WTC11 (cell line): ENCODE data around the gene SLC24A3. TPM values are rescaled to one million over a fixed set of nuclear protein-coding genes. Genes with fewer than 3 reads are reported as not detected.

Experiments used
- ATAC-seq: fragments of 200-7000 bp; cut with Tn5 transposase; 2 replicates; pipeline ENCODE4 v1.10.0; 2021; ENCODE audit warnings: mild to moderate bottlenecking, moderate library complexity
- CTCF ChIA-PET: fragments of 300-600 bp; sonication (Branson Sonifier 250); formaldehyde crosslinking; loops from one replicate; lab custom pipeline; 2021; ENCODE audit warnings: antibody characterized with exemption; lab: Charles Lee
- POLR2A ChIA-PET: fragments of 350-600 bp; sonication (Branson Sonifier 250); formaldehyde crosslinking; loops from one replicate; lab custom pipeline; 2021; ENCODE audit warnings: antibody characterized with exemption; lab: Charles Lee
- DNase-seq: peaks from one replicate; pipeline ENCODE4 v3.0.0; 2021; ENCODE audit warnings: low spot score
- H3K27ac Mint-ChIP-seq: 2 replicates; pipeline ENCODE4 v1.8.0; 2021; ENCODE audit warnings: mixed read lengths
- H3K27me3 Mint-ChIP-seq: 2 replicates; pipeline ENCODE4 v1.8.0; 2021; ENCODE audit warnings: low read depth, mild to moderate bottlenecking, moderate library complexity, mixed read lengths
- H3K36me3 Mint-ChIP-seq: 2 replicates; pipeline ENCODE4 v1.8.0; 2021; ENCODE audit warnings: mixed read lengths
- H3K4me1 Mint-ChIP-seq: 2 replicates; pipeline ENCODE4 v1.8.0; 2022; ENCODE audit warnings: mixed read lengths
- H3K4me3 Mint-ChIP-seq: 2 replicates; pipeline ENCODE4 v1.8.0; 2021; ENCODE audit warnings: mild to moderate bottlenecking, moderate library complexity, mixed read lengths
- H3K9me3 Mint-ChIP-seq: 2 replicates; pipeline ENCODE4 v1.8.0; 2021; ENCODE audit warnings: mixed read lengths
- EMX1 ChIP-seq: fragments of 250-450 bp; sonication (Bioruptor Pico); IDR thresholded peaks from 2 replicates; pipeline ENCODE4 v1.8.0; 2021; ENCODE audit warnings: mild to moderate bottlenecking
- FOXJ3 ChIP-seq: sonication (generic); formaldehyde crosslinking; IDR thresholded peaks from 2 replicates; pipeline ENCODE4 v1.9.0; 2021; ENCODE audit warnings: missing genetic modification reagents, mild to moderate bottlenecking, borderline replicate concordance
- MYBL2 ChIP-seq: sonication (generic); formaldehyde crosslinking; IDR thresholded peaks from 2 replicates; pipeline ENCODE4 v1.8.1; 2023; ENCODE audit warnings: mild to moderate bottlenecking, moderate library complexity, missing genetic modification reagents
- NFATC4 ChIP-seq: fragments of 250-450 bp; sonication (Bioruptor Pico); IDR thresholded peaks from 2 replicates; pipeline ENCODE4 v1.9.0; 2021; ENCODE audit warnings: mild to moderate bottlenecking
- NR2C2 ChIP-seq: sonication (generic); formaldehyde crosslinking; IDR thresholded peaks from 2 replicates; pipeline ENCODE4 v1.8.0; 2022; ENCODE audit warnings: mild to moderate bottlenecking, missing genetic modification reagents
- TCF7 ChIP-seq: sonication (generic); formaldehyde crosslinking; IDR thresholded peaks from 2 replicates; pipeline ENCODE4 v1.8.0; 2022; ENCODE audit warnings: mild to moderate bottlenecking, low read depth, missing genetic modification reagents, moderate library complexity
- ZNF219 ChIP-seq: sonication (generic); formaldehyde crosslinking; IDR thresholded peaks from 2 replicates; pipeline ENCODE4 v1.8.0; 2023; ENCODE audit warnings: missing genetic modification reagents, mild to moderate bottlenecking, borderline replicate concordance
- total RNA-seq: library from RNA; stranded (reverse); gene quantifications from 3 replicates; pipeline ENCODE4 v1.2.3, GENCODE V29; 2021
- TF ChIP-seq, protein P1 (sequence below): sonication (generic); formaldehyde crosslinking; IDR thresholded peaks from 2 replicates; pipeline ENCODE4 v1.8.0; 2022; ENCODE audit warnings: mild to moderate bottlenecking, missing genetic modification reagents
- TF ChIP-seq, protein P2 (sequence below): sonication (generic); formaldehyde crosslinking; IDR thresholded peaks from 2 replicates; pipeline ENCODE4 v1.8.0; 2022; ENCODE audit warnings: mild to moderate bottlenecking, missing genetic modification reagents
- TF ChIP-seq, protein P3 (sequence below): sonication (generic); formaldehyde crosslinking; IDR thresholded peaks from 2 replicates; pipeline ENCODE4 v1.8.1; 2022; ENCODE audit warnings: low read depth, missing genetic modification reagents, borderline replicate concordance
- TF ChIP-seq, protein P4 (sequence below): sonication (generic); formaldehyde crosslinking; IDR thresholded peaks from 2 replicates; pipeline ENCODE4 v1.8.1; 2022; ENCODE audit warnings: mild to moderate bottlenecking, moderate library complexity, missing genetic modification reagents
- TF ChIP-seq, protein P5 (sequence below): sonication (generic); formaldehyde crosslinking; IDR thresholded peaks from 2 replicates; pipeline ENCODE4 v1.8.0; 2022; ENCODE audit warnings: mild to moderate bottlenecking, missing genetic modification reagents
- TF ChIP-seq, protein P6 (sequence below): sonication (generic); formaldehyde crosslinking; IDR thresholded peaks from 2 replicates; pipeline ENCODE4 v1.8.1; 2022; ENCODE audit warnings: missing genetic modification reagents, borderline replicate concordance
- TF ChIP-seq, protein P7 (sequence below): fragments of 250-450 bp; sonication (Bioruptor Pico); IDR thresholded peaks from 2 replicates; pipeline ENCODE4 v1.8.0; 2021; ENCODE audit warnings: mild to moderate bottlenecking
- TF ChIP-seq, protein P8 (sequence below): sonication (generic); formaldehyde crosslinking; conservative IDR thresholded peaks from 2 replicates; pipeline ENCODE4 v1.8.1; 2023; ENCODE audit warnings: mild to moderate bottlenecking, low read depth, missing genetic modification reagents, moderate library complexity
- TF ChIP-seq, protein P9 (sequence below): sonication (generic); formaldehyde crosslinking; IDR thresholded peaks from 2 replicates; pipeline ENCODE4 v1.8.1; 2023; ENCODE audit warnings: mild to moderate bottlenecking, missing genetic modification reagents
- TF ChIP-seq, protein P10 (sequence below): fragments of 250-450 bp; sonication (Bioruptor Pico); IDR thresholded peaks from 2 replicates; pipeline ENCODE4 v1.9.0; 2021; ENCODE audit warnings: mild to moderate bottlenecking
- TF ChIP-seq, protein P11 (sequence below): sonication (generic); formaldehyde crosslinking; IDR thresholded peaks from 2 replicates; pipeline ENCODE4 v1.8.1; 2023; ENCODE audit warnings: mild to moderate bottlenecking, missing genetic modification reagents, moderate library complexity

SLC24A3 gene
- total RNA-seq, 1 experiment from 2014 or later, result 5.7 TPM

DNA sequence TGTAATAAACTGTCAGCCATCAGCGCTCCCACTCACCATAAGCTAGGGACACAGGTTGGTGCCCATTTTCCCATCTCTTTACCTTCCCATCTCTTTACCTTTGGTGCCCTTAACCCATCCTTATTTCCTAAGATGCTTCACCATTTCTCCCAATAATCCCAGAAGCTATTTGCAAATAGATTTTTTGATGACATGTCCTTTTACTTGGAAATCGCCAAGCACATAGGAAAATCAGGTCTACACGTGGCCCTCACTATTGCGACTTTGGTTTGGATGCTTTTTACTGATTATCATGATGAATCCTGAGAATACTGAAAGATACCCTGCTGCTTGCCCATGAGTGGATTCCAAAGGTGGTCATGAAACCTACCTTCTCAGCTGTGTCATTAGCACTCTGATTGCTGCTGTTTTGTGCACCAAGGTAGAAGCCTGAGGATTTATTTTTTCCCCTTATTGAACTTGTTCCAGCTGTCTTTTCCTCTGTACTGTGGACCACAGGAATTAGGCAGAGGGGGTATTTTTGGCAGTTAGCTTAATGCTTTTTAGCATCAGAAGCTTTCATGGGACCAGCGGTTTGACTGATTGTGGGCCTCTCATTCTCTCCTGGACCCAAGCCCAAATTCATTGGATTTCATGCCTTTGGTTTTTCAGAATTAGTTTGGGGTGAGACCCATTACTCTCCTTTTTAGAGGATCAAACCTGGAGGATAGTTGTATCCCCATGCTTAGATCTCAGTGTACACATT, 316.0 kb downstream of the SLC24A3 start (continued):
- TF ChIP-seq, protein P1, sequence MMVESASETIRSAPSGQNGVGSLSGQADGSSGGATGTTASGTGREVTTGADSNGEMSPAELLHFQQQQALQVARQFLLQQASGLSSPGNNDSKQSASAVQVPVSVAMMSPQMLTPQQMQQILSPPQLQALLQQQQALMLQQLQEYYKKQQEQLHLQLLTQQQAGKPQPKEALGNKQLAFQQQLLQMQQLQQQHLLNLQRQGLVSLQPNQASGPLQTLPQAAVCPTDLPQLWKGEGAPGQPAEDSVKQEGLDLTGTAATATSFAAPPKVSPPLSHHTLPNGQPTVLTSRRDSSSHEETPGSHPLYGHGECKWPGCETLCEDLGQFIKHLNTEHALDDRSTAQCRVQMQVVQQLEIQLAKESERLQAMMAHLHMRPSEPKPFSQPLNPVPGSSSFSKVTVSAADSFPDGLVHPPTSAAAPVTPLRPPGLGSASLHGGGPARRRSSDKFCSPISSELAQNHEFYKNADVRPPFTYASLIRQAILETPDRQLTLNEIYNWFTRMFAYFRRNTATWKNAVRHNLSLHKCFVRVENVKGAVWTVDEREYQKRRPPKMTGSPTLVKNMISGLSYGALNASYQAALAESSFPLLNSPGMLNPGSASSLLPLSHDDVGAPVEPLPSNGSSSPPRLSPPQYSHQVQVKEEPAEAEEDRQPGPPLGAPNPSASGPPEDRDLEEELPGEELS, result no peak
- TF ChIP-seq ZNF219, result no peak
- TF ChIP-seq, protein P2, sequence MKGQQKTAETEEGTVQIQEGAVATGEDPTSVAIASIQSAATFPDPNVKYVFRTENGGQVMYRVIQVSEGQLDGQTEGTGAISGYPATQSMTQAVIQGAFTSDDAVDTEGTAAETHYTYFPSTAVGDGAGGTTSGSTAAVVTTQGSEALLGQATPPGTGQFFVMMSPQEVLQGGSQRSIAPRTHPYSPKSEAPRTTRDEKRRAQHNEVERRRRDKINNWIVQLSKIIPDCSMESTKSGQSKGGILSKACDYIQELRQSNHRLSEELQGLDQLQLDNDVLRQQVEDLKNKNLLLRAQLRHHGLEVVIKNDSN (CRISPR knock-in tag), result no peak

DNA sequence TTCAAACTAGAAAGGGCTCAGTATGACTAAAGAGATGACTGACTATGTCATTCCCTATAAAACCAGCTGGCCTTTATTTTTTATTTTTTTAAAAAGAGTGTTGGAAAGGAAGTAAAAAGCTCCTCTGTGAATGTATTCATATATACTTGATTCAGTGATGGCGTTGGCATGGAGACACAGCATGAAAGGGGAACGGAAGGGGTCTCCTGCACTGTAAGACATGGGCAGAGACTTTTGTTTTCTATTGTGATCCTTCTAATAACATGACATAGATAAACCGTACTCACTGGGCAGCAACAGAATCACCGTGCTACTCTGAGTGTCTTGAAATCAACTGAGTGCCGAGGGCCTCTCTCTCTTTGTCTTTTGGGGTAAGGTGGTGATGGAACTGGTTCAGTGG, 317.6 kb downstream of the SLC24A3 start:
- no peaks in the 10 kb centered on the region for H3K4me1 Mint-ChIP-seq
- TF ChIP-seq, protein P3, sequence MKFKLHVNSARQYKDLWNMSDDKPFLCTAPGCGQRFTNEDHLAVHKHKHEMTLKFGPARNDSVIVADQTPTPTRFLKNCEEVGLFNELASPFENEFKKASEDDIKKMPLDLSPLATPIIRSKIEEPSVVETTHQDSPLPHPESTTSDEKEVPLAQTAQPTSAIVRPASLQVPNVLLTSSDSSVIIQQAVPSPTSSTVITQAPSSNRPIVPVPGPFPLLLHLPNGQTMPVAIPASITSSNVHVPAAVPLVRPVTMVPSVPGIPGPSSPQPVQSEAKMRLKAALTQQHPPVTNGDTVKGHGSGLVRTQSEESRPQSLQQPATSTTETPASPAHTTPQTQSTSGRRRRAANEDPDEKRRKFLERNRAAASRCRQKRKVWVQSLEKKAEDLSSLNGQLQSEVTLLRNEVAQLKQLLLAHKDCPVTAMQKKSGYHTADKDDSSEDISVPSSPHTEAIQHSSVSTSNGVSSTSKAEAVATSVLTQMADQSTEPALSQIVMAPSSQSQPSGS (CRISPR knock-in tag), result no peak
- no peak for TF ChIP-seq FOXJ3 (CRISPR knock-in tag)
- TF ChIP-seq NFATC4 (CRISPR knock-in tag), result no peak
- TF ChIP-seq, protein P4, sequence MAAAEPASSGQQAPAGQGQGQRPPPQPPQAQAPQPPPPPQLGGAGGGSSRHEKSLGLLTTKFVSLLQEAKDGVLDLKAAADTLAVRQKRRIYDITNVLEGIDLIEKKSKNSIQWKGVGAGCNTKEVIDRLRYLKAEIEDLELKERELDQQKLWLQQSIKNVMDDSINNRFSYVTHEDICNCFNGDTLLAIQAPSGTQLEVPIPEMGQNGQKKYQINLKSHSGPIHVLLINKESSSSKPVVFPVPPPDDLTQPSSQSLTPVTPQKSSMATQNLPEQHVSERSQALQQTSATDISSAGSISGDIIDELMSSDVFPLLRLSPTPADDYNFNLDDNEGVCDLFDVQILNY (CRISPR knock-in tag), result no peak
- TF ChIP-seq, protein P5, sequence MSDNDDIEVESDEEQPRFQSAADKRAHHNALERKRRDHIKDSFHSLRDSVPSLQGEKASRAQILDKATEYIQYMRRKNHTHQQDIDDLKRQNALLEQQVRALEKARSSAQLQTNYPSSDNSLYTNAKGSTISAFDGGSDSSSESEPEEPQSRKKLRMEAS (CRISPR knock-in tag), result no peak
- no peak for TF ChIP-seq NR2C2 (CRISPR knock-in tag)
- TF ChIP-seq, protein P6, sequence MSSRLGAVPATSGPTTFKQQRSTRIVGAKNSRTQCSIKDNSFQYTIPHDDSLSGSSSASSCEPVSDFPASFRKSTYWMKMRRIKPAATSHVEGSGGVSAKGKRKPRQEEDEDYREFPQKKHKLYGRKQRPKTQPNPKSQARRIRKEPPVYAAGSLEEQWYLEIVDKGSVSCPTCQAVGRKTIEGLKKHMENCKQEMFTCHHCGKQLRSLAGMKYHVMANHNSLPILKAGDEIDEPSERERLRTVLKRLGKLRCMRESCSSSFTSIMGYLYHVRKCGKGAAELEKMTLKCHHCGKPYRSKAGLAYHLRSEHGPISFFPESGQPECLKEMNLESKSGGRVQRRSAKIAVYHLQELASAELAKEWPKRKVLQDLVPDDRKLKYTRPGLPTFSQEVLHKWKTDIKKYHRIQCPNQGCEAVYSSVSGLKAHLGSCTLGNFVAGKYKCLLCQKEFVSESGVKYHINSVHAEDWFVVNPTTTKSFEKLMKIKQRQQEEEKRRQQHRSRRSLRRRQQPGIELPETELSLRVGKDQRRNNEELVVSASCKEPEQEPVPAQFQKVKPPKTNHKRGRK (CRISPR knock-in tag), result no peak
- no peak for TF ChIP-seq TCF7 (CRISPR knock-in tag)
- no peak for TF ChIP-seq MYBL2
- TF ChIP-seq, protein P7, sequence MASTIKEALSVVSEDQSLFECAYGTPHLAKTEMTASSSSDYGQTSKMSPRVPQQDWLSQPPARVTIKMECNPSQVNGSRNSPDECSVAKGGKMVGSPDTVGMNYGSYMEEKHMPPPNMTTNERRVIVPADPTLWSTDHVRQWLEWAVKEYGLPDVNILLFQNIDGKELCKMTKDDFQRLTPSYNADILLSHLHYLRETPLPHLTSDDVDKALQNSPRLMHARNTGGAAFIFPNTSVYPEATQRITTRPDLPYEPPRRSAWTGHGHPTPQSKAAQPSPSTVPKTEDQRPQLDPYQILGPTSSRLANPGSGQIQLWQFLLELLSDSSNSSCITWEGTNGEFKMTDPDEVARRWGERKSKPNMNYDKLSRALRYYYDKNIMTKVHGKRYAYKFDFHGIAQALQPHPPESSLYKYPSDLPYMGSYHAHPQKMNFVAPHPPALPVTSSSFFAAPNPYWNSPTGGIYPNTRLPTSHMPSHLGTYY, result no peak
- POLR2A ChIA-PET, result no interaction called here
- no peak for ATAC-seq
- peaks cover 5% of the 10 kb centered on the region for H3K36me3 Mint-ChIP-seq
- no peak overlapping the region for H3K27ac Mint-ChIP-seq
- no peaks in the 10 kb centered on the region; the same call in 1 of the 2 replicates for H3K27me3 Mint-ChIP-seq
- CTCF ChIA-PET, result no interaction called here
- DNase-seq, result no peak
- H3K9me3 Mint-ChIP-seq, result peaks cover 5% of the 10 kb centered on the region
- H3K4me3 Mint-ChIP-seq, result no peak overlapping the region

DNA sequence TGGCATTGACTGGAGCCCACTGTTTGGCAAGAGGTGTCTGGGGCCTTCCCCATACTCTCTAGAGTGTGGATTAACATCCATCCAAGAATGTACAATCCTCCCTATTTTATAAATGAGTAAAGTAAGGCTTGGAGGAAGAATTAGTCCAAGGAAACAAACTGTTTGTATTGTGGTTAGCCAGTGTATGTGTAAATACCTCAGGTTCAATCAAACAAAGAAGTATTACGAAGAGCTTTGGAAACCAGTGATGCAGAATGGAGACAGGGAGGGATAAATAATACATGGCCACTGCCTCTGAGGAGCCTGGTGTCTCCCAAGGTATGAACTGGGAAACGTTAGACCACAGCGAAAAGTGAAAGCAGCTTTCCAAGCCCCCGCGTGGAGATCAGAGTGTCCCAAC, 319.0 kb downstream of the SLC24A3 start:
- no peaks in the 10 kb centered on the region for H3K4me1 Mint-ChIP-seq
- DNase-seq (no peak), ATAC-seq (no peak)
- no peak overlapping the region for H3K4me3 Mint-ChIP-seq
- H3K27me3 Mint-ChIP-seq, result no peaks in the 10 kb centered on the region; the same call in 1 of the 2 replicates
- H3K9me3 Mint-ChIP-seq, result peaks cover 19% of the 10 kb centered on the region
- peaks cover 18% of the 10 kb centered on the region for H3K36me3 Mint-ChIP-seq
- no peak overlapping the region for H3K27ac Mint-ChIP-seq
- ChIA-PET CTCF (no interaction called here), POLR2A (no interaction called here)
- TF ChIP-seq, protein P8, sequence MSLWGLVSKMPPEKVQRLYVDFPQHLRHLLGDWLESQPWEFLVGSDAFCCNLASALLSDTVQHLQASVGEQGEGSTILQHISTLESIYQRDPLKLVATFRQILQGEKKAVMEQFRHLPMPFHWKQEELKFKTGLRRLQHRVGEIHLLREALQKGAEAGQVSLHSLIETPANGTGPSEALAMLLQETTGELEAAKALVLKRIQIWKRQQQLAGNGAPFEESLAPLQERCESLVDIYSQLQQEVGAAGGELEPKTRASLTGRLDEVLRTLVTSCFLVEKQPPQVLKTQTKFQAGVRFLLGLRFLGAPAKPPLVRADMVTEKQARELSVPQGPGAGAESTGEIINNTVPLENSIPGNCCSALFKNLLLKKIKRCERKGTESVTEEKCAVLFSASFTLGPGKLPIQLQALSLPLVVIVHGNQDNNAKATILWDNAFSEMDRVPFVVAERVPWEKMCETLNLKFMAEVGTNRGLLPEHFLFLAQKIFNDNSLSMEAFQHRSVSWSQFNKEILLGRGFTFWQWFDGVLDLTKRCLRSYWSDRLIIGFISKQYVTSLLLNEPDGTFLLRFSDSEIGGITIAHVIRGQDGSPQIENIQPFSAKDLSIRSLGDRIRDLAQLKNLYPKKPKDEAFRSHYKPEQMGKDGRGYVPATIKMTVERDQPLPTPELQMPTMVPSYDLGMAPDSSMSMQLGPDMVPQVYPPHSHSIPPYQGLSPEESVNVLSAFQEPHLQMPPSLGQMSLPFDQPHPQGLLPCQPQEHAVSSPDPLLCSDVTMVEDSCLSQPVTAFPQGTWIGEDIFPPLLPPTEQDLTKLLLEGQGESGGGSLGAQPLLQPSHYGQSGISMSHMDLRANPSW (CRISPR knock-in tag), result no peak
- TF ChIP-seq, protein P9, sequence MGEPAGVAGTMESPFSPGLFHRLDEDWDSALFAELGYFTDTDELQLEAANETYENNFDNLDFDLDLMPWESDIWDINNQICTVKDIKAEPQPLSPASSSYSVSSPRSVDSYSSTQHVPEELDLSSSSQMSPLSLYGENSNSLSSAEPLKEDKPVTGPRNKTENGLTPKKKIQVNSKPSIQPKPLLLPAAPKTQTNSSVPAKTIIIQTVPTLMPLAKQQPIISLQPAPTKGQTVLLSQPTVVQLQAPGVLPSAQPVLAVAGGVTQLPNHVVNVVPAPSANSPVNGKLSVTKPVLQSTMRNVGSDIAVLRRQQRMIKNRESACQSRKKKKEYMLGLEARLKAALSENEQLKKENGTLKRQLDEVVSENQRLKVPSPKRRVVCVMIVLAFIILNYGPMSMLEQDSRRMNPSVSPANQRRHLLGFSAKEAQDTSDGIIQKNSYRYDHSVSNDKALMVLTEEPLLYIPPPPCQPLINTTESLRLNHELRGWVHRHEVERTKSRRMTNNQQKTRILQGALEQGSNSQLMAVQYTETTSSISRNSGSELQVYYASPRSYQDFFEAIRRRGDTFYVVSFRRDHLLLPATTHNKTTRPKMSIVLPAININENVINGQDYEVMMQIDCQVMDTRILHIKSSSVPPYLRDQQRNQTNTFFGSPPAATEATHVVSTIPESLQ (CRISPR knock-in tag), result no peak
- TF ChIP-seq, protein P10, sequence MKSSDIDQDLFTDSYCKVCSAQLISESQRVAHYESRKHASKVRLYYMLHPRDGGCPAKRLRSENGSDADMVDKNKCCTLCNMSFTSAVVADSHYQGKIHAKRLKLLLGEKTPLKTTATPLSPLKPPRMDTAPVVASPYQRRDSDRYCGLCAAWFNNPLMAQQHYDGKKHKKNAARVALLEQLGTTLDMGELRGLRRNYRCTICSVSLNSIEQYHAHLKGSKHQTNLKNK (CRISPR knock-in tag), result no peak
- TF ChIP-seq, protein P11, sequence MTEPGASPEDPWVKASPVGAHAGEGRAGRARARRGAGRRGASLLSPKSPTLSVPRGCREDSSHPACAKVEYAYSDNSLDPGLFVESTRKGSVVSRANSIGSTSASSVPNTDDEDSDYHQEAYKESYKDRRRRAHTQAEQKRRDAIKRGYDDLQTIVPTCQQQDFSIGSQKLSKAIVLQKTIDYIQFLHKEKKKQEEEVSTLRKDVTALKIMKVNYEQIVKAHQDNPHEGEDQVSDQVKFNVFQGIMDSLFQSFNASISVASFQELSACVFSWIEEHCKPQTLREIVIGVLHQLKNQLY (CRISPR knock-in tag), result no peak
- no peak for TF ChIP-seq EMX1
